Endothelial cell of umbilical vein (primary cell): ENCODE results near the gene B3GNT3. TPM values are rescaled to one million over a fixed set of nuclear protein-coding genes. Genes with fewer than 3 reads are reported as not detected.

ENCODE experiments used
- BruUV-seq: library from RNA; stranded (reverse); fragments of 400-500 nt; replicated peaks from 2 replicates; lab custom pipeline; 2021; lab: Mats Ljungman, UMichigan
- CTCF ChIA-PET: fragments of 300-600, 350-600 bp; sonication (Branson Sonifier 250); formaldehyde crosslinking; loops from one replicate; lab custom pipeline; 2021; ENCODE audit warnings: antibody characterized with exemption, inconsistent platforms; lab: Charles Lee
- POLR2A ChIA-PET: fragments of 300-600, 350-600 bp; sonication (Branson Sonifier 250); formaldehyde crosslinking; loops from one replicate; lab custom pipeline; 2021; ENCODE audit warnings: antibody characterized with exemption, inconsistent platforms; lab: Charles Lee
- DNase-seq: peaks from one replicate; pipeline ENCODE4 v3.0.0-alpha.2; 2011; ENCODE audit warnings: low read depth, low spot score
- FAIRE-seq: peaks from 2 replicates; lab custom pipeline; 2011; peaks lifted over from hg19 to GRCh38; lab: Jason Lieb, UNC
- H2AFZ ChIP-seq: 2 replicates; pipeline ENCODE4 v1.6.0; 2012; ENCODE audit warnings: low read depth, low read length, control low read depth, inconsistent platforms
- H3K27ac ChIP-seq: 2 replicates; pipeline ENCODE4 v1.5.1; 2011; ENCODE audit warnings: low read depth, mild to moderate bottlenecking, control low read depth, low read length, moderate library complexity; ENCODE audit not compliant: insufficient read depth
- H3K27me3 ChIP-seq, 2 experiments: 2 replicates each; pipeline versions ENCODE4 v1.6.0 to v1.6.1; 2011; ENCODE audit warnings: low read length in 2 of 2, mixed read lengths in 1 of 2; ENCODE audit not compliant: control insufficient read depth in 2 of 2, insufficient read depth in 2 of 2
- H3K36me3 ChIP-seq, 2 experiments: 2 replicates in 1 of 2; 3 replicates in 1 of 2; pipeline ENCODE4 v1.5.1; 2011; ENCODE audit warnings: low read length in 2 of 2, mild to moderate bottlenecking in 1 of 2, moderate library complexity in 1 of 2; ENCODE audit not compliant: control insufficient read depth in 2 of 2, insufficient read depth in 2 of 2; ENCODE audit errors: extremely low read depth in 1 of 2
- H3K4me1 ChIP-seq: 3 replicates; pipeline ENCODE4 v1.5.1; 2011; ENCODE audit warnings: mild to moderate bottlenecking, low read length; ENCODE audit not compliant: control insufficient read depth, insufficient read depth; ENCODE audit errors: extremely low read depth
- H3K4me2 ChIP-seq: 2 replicates; pipeline ENCODE4 v1.6.1; 2011; ENCODE audit warnings: low read length, control low read depth, mixed read lengths; ENCODE audit not compliant: insufficient read depth
- H3K4me3 ChIP-seq, 3 experiments: fragments of 200-600 bp in 1 of 3; sonication (generic), shearing (Covaris generic) in 1 of 3; replicated peaks in 1 of 3; 2 replicates each; pipeline ENCODE4 v1.5.1; 2011 to 2016; ENCODE audit warnings: control low read depth in 3 of 3, low read length in 3 of 3, mild to moderate bottlenecking in 2 of 3, inconsistent platforms in 1 of 3, low read depth in 1 of 3, moderate library complexity in 1 of 3; ENCODE audit not compliant: insufficient read depth in 1 of 3
- H3K79me2 ChIP-seq: 2 replicates; pipeline ENCODE4 v1.6.0; 2012; ENCODE audit warnings: low read length, inconsistent platforms; ENCODE audit not compliant: control insufficient read depth, insufficient read depth
- H3K9ac ChIP-seq: replicated peaks from 2 replicates; pipeline ENCODE3; 2011; ENCODE audit warnings: low read length, control low read depth; ENCODE audit not compliant: insufficient read depth; ENCODE audit errors: extremely low read depth
- H3K9me1 ChIP-seq: replicated peaks from 3 replicates; pipeline ENCODE4 v1.6.0; 2011; ENCODE audit warnings: mild to moderate bottlenecking, low read length; ENCODE audit not compliant: control insufficient read depth, insufficient read depth; ENCODE audit errors: extremely low read depth
- H3K9me3 ChIP-seq: replicated peaks from 2 replicates; pipeline ENCODE4 v1.5.1; 2012; ENCODE audit warnings: low read length, inconsistent platforms; ENCODE audit not compliant: control insufficient read depth, insufficient read depth
- H4K20me1 ChIP-seq: replicated peaks from 2 replicates; pipeline ENCODE3; 2011; ENCODE audit warnings: mild to moderate bottlenecking, low read length; ENCODE audit not compliant: control insufficient read depth, insufficient read depth; ENCODE audit errors: extremely low read depth
- CTCF ChIP-seq, 2 donors: IDR thresholded peaks; 1 replicate in 1 of 2; 2 replicates in 1 of 2; pipeline ENCODE4 v1.5.1; 2011; ENCODE audit warnings: low read length in 2 of 2, mild to moderate bottlenecking in 2 of 2, moderate library complexity in 2 of 2, control low read depth in 1 of 2, inconsistent platforms in 1 of 2, low read depth in 1 of 2; ENCODE audit not compliant: insufficient read depth in 1 of 2; ENCODE audit errors: extremely low read depth in 1 of 2
- EZH2 ChIP-seq: IDR thresholded peaks from 2 replicates; pipeline ENCODE4 v1.6.1; 2012; ENCODE audit warnings: borderline replicate concordance, low read depth, mild to moderate bottlenecking, moderate library complexity, low read length, inconsistent platforms; ENCODE audit not compliant: severe bottlenecking
- GATA2 ChIP-seq: IDR thresholded peaks from 2 replicates; pipeline ENCODE4 v1.7.0; 2011; ENCODE audit warnings: low read depth, mild to moderate bottlenecking, moderate library complexity, mixed read lengths, low read length; ENCODE audit not compliant: insufficient read length, insufficient read depth
- JUN ChIP-seq: IDR thresholded peaks from 2 replicates; pipeline ENCODE4 v1.6.1; 2011; ENCODE audit warnings: borderline replicate concordance, low read depth; ENCODE audit not compliant: insufficient read length, insufficient read depth
- MAX ChIP-seq: IDR thresholded peaks from 2 replicates; pipeline ENCODE4 v1.6.1; 2011; ENCODE audit not compliant: insufficient read depth, insufficient read length
- MYC ChIP-seq: IDR thresholded peaks from one replicate; pipeline ENCODE4 v1.6.1; 2011; ENCODE audit warnings: mild to moderate bottlenecking, low read depth, low read length
- POLR2A ChIP-seq: IDR thresholded peaks from 2 replicates; pipeline ENCODE4 v1.6.1; 2012; ENCODE audit warnings: low read depth, mild to moderate bottlenecking, control low read depth, low read length
- POLR2AphosphoS5 ChIP-seq: IDR thresholded peaks from 2 replicates; pipeline ENCODE4 v1.6.1; 2012; ENCODE audit warnings: low read depth, mild to moderate bottlenecking, control low read depth, low read length, moderate library complexity; ENCODE audit not compliant: insufficient read depth
- dilution Hi-C: fragments of 300-500 bp; cut with MboI; formaldehyde crosslinking; loops from one replicate; pipeline ENCODE4 v1.15.0; 2019; ENCODE audit warnings: low sequenced_read_pairs; ENCODE audit not compliant: extremely low pct_ligation_motif_present
- intact Hi-C: fragments of 100-400 bp; cut with micrococcal nuclease; formaldehyde crosslinking; loops from one replicate; pipeline ENCODE4 v1.10.0; 2022
- polyA plus RNA-seq, 4 experiments: library from polyadenylated mRNA; depleted of rRNA in 3 of 4; stranded (reverse) in 3 of 4; unstranded in 1 of 4; fragments of >200 nt; gene quantifications; 2 replicates each; pipeline versions ENCODE4 v1.2.1 to v1.2.3, GENCODE V29; 2011 to 2012; ENCODE audit warnings: missing spikeins in 1 of 4
- total RNA-seq: library from RNA; stranded (reverse); gene quantifications from 2 replicates; pipeline ENCODE4 v1.2.3, GENCODE V29; 2021

B3GNT3 gene
- total and polyA plus RNA-seq, 2 donors (not counting 3 experiments of a cell fraction or from before 2014, with no cell fraction given): 0.10 TPM; not detected in 1

GRCh38 chr19:17748884-17749638 lies 45.9 kb upstream of the B3GNT3 start:
- no peak for TF ChIP-seq MYC
- no peak overlapping the region for H3K27ac ChIP-seq
- CTCF ChIA-PET: interaction anchor here (1.4 kb wide), 1 partner anchor 18 kb away, joined by 4 read pairs; no protein-coding TSS in a partner anchor

GRCh38 chr19:17749912-17750317 lies 45.0 kb upstream of the B3GNT3 start:
- Histone ChIP-seq H3K9me3 (no peaks in the 10 kb centered on the region), H2AFZ (no peak overlapping the region), H3K4me1 (peaks cover 4% of the 10 kb centered on the region), H3K79me2 (no peaks in the 10 kb centered on the region), H3K4me3 (no peak overlapping the region), H3K9ac (no peak overlapping the region), H3K4me2 (no peak overlapping the region), H3K27ac (no peak overlapping the region), H3K27me3 (peaks cover 0 to 2% of the 10 kb centered on the region in 2 experiments), H3K9me1 (no peaks in the 10 kb centered on the region), H3K36me3 (no peaks in the 10 kb centered on the region), H4K20me1 (no peaks in the 10 kb centered on the region)
- no TSS peak for BruUV-seq
- POLR2A ChIA-PET: no interaction called here
- intact Hi-C loops: loop anchor here (5.0 kb wide), 1 partner anchor 48 kb away; no protein-coding TSS in a partner anchor
- no peak for FAIRE-seq
- DNase-seq: no peak
- TF ChIP-seq JUN (no peak), POLR2A (no peak), GATA2 (no peak), EZH2 (no peak), CTCF (IDR thresholded peaks at IDR 0.05; ENCODE audit: extremely low read depth in 1 of 2, insufficient read depth in 1 of 2, low read depth in 1 of 2, low read length in 2 of 2) (no peak), MAX (no peak), MYC (no peak), POLR2AphosphoS5 (no peak)
- CTCF ChIA-PET: interaction anchor here (1.4 kb wide), 1 partner anchor 17 kb away, joined by 4 read pairs; no protein-coding TSS in a partner anchor
- dilution Hi-C loops: no loop called here

More at GRCh38 chr19:17748884-17749638, 45.9 kb upstream of the B3GNT3 start:
- POLR2A ChIA-PET: no interaction called here
- H3K4me3 ChIP-seq: no peak overlapping the region
- intact Hi-C loops: loop anchor here (5.0 kb wide), 1 partner anchor 47 kb away; no protein-coding TSS in a partner anchor
- dilution Hi-C loops: no loop called here
- no peaks in the 10 kb centered on the region for H3K9me3 ChIP-seq
- no peak overlapping the region for H3K9ac ChIP-seq
- H3K79me2 ChIP-seq: no peaks in the 10 kb centered on the region
- peaks cover 0 to 2% of the 10 kb centered on the region in 2 experiments for H3K27me3 ChIP-seq
- BruUV-seq: no TSS peak
- H4K20me1 ChIP-seq: no peaks in the 10 kb centered on the region
- H3K9me1 ChIP-seq: no peaks in the 10 kb centered on the region
- DNase-seq (no peak), FAIRE-seq (no peak)
- H2AFZ ChIP-seq: no peak overlapping the region
- H3K4me2 ChIP-seq: no peak overlapping the region
- H3K4me1 ChIP-seq: peaks cover 4% of the 10 kb centered on the region
- no peaks in the 10 kb centered on the region for H3K36me3 ChIP-seq
